B cell (primary cell): ENCODE results near the gene MLLT10.

Source experiments
- CTCF ChIP-seq: fragments of 200-600 bp; IDR thresholded peaks from one replicate; pipeline ENCODE4 v1.8.0; 2022; ENCODE audit warnings: antibody characterized with exemption, mild to moderate bottlenecking
- EZH2 ChIP-seq: IDR thresholded peaks from 2 replicates; pipeline ENCODE4 v1.6.1; 2012; ENCODE audit warnings: borderline replicate concordance, low read depth, mild to moderate bottlenecking, moderate library complexity, low read length; ENCODE audit not compliant: insufficient read depth, poor library complexity, severe bottlenecking

- TF ChIP-seq CTCF (no peak), EZH2 (no peak)
Measured at GRCh38 chr10:21498377-21498776, 35.7 kb upstream of the MLLT10 start.
